ENCODE data around the gene EFCAB6. TPM values are rescaled to one million over a fixed set of nuclear protein-coding genes. Genes with fewer than 3 reads are reported as not detected.
"Not testable (repeated sequence)": the region's sequence is repeated elsewhere in the genome, so short reads cannot be mapped to it uniquely, and the experiment has no call there.

EFCAB6 gene
- total RNA-seq, 1 donor from 2014 or later: 1.7 TPM

- DNase-seq (no peak), ATAC-seq (ENCODE audit: poor library complexity) (no peak)
- intact Hi-C loops (cut with DNase I): no loop called here
Measured at GRCh38 chr22:43704051-43704450, 108.1 kb downstream of the EFCAB6 start.

GRCh38 chr22:43698403-43698802, 113.7 kb downstream of the EFCAB6 start:
- intact Hi-C loops (cut with DNase I): no loop called here
- ATAC-seq (ENCODE audit: poor library complexity) (no peak), DNase-seq (no peak)

- no peak for ATAC-seq (ENCODE audit: poor library complexity)
- intact Hi-C loops (cut with DNase I): no loop called here
- no peak for DNase-seq
Measured at GRCh38 chr22:43697894-43698293, 114.2 kb downstream of the EFCAB6 start.

- DNase-seq (no peak), ATAC-seq (ENCODE audit: poor library complexity) (no peak)
- intact Hi-C loops (cut with DNase I): no loop called here
Measured at GRCh38 chr22:43693249-43693648, 118.9 kb downstream of the EFCAB6 start.

- ATAC-seq (ENCODE audit: poor library complexity) (no peak), DNase-seq (no peak)
- intact Hi-C loops (cut with DNase I): no loop called here
Measured at GRCh38 chr22:43689356-43689755, 122.7 kb downstream of the EFCAB6 start.

GRCh38 chr22:43682851-43683250, 129.3 kb downstream of the EFCAB6 start:
- ATAC-seq (ENCODE audit: poor library complexity): no peak
- intact Hi-C loops (cut with DNase I): no loop called here
- no peak for DNase-seq

- intact Hi-C loops (cut with DNase I): no loop called here
- no peak for DNase-seq
- ATAC-seq (ENCODE audit: poor library complexity): no peak
Measured at GRCh38 chr22:43681731-43682360, 130.3 kb downstream of the EFCAB6 start.

- ATAC-seq (ENCODE audit: poor library complexity) (no peak), DNase-seq (no peak)
- intact Hi-C loops (cut with DNase I): no loop called here
Measured at GRCh38 chr22:43670513-43670912, 141.6 kb downstream of the EFCAB6 start.

GRCh38 chr22:43669190-43669589, 142.9 kb downstream of the EFCAB6 start:
- intact Hi-C loops (cut with DNase I): no loop called here
- ATAC-seq (ENCODE audit: poor library complexity): no peak

GRCh38 chr22:43667656-43668055, 144.4 kb downstream of the EFCAB6 start:
- ATAC-seq (ENCODE audit: poor library complexity): no peak
- DNase-seq: no peak
- intact Hi-C loops (cut with DNase I): no loop called here

More at GRCh38 chr22:43669190-43669589, 142.9 kb downstream of the EFCAB6 start:
- DNase-seq: no peak

GRCh38 chr22:43666457-43666856, 145.6 kb downstream of the EFCAB6 start:
- DNase-seq: no peak
- no peak for ATAC-seq (ENCODE audit: poor library complexity)
- intact Hi-C loops (cut with DNase I): no loop called here

GRCh38 chr22:43658823-43659222, 153.3 kb downstream of the EFCAB6 start:
- ATAC-seq (ENCODE audit: poor library complexity): no peak
- DNase-seq: no peak
- intact Hi-C loops (cut with DNase I): no loop called here

- ATAC-seq (ENCODE audit: poor library complexity); intact Hi-C loops (cut with DNase I); DNase-seq: not testable (repeated sequence)
Measured at GRCh38 chr22:43656581-43656980, 155.5 kb downstream of the EFCAB6 start.

GRCh38 chr22:43654271-43654670, 157.8 kb downstream of the EFCAB6 start:
- intact Hi-C loops (cut with DNase I): no loop called here
- no peak for ATAC-seq (ENCODE audit: poor library complexity)
- no peak for DNase-seq

GRCh38 chr22:43652845-43653244, 159.3 kb downstream of the EFCAB6 start:
- no peak for DNase-seq
- ATAC-seq (ENCODE audit: poor library complexity): no peak
- intact Hi-C loops (cut with DNase I): no loop called here

- no peak for DNase-seq
- no peak for ATAC-seq (ENCODE audit: poor library complexity)
- intact Hi-C loops (cut with DNase I): no loop called here
Measured at GRCh38 chr22:43643387-43643786, 168.7 kb downstream of the EFCAB6 start.

GRCh38 chr22:43642319-43643206, 169.5 kb downstream of the EFCAB6 start:
- DNase-seq (no peak), ATAC-seq (ENCODE audit: poor library complexity) (no peak)
- intact Hi-C loops (cut with DNase I): no loop called here

- DNase-seq: no peak
- ATAC-seq (ENCODE audit: poor library complexity): no peak
- intact Hi-C loops (cut with DNase I): no loop called here
Measured at GRCh38 chr22:43639228-43639948, 172.7 kb downstream of the EFCAB6 start.
